KOPT-K1 (cell line): ENCODE data around the gene ADAMTS6.

Experiments used
- H3K27ac ChIP-seq: fragments of 200-600 bp; sonication (generic); 2 replicates; pipeline ENCODE4 v1.5.1; 2016; ENCODE audit warnings: antibody characterized with exemption, mild to moderate bottlenecking, low read depth, low read length; ENCODE audit not compliant: poor library complexity, severe bottlenecking
- H3K36me3 ChIP-seq: fragments of 200-600 bp; sonication (generic); 2 replicates; pipeline ENCODE4 v1.5.1; 2017; ENCODE audit warnings: antibody characterized with exemption, mild to moderate bottlenecking, low read length, moderate library complexity; ENCODE audit not compliant: insufficient read depth
- H3K9me3 ChIP-seq: fragments of 200-600 bp; sonication (generic); 2 replicates; pipeline ENCODE4 v1.5.1; 2017; ENCODE audit warnings: antibody characterized with exemption, low read length, mild to moderate bottlenecking; ENCODE audit not compliant: insufficient read depth, poor library complexity, severe bottlenecking

ADAMTS6 gene

DNA sequence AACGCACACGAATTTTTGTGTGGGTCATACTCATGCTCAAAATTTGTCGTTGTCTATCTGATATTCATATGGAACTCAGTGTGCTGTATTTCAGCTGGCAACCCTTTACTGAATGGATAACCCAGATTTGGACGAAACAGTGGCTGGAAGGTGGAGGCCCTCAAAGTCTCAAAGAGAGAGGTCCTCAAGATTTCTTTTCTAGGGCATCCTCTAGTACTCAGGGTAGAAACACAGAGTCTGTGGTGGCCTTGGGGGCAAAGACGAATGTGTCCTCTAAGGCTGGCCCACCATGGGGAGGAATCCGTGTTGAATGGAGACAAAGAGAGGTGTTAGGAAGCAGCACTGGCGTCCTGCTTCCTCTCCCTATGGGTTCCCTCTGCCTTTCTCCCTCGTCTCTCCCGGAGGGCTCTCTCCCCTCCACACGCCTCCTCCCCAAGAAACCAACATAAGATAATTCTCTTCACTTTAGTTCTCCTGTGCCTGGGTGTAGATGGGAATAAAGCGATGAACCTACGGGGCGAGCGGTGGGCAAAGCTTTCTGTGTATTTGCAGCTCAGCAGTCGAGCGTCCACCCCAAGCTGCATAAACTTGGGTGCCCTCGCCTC is 379.2 kb downstream of the ADAMTS6 start:
- Histone ChIP-seq H3K36me3 (no peaks in the 10 kb centered on the region), H3K27ac (no peak overlapping the region), H3K9me3 (no peaks in the 10 kb centered on the region)

DNA sequence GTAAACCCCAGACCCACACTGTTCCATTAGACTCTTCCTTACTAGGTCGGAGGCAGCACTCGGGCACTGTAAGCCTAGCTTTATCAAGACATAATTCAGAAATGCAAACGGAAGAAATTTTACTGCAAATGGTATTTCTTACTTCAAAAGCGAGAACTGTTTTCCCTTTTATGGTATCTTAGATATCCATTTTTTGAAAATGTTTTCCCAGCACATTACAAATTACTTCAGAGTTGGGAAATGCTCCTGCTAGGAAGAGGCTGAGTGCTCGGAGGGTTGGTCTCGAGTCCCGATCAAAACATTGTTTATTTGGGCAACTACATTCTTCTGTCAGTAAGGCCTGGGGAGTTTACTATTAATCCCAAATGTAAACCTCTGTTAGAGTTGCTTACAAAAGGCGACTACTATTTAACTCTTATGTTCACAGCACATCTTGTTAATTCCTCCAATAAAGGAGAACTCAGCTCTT is 380.1 kb downstream of the ADAMTS6 start:
- H3K36me3 ChIP-seq: no peaks in the 10 kb centered on the region
- no peaks in the 10 kb centered on the region for H3K9me3 ChIP-seq
- H3K27ac ChIP-seq: no peak overlapping the region

DNA sequence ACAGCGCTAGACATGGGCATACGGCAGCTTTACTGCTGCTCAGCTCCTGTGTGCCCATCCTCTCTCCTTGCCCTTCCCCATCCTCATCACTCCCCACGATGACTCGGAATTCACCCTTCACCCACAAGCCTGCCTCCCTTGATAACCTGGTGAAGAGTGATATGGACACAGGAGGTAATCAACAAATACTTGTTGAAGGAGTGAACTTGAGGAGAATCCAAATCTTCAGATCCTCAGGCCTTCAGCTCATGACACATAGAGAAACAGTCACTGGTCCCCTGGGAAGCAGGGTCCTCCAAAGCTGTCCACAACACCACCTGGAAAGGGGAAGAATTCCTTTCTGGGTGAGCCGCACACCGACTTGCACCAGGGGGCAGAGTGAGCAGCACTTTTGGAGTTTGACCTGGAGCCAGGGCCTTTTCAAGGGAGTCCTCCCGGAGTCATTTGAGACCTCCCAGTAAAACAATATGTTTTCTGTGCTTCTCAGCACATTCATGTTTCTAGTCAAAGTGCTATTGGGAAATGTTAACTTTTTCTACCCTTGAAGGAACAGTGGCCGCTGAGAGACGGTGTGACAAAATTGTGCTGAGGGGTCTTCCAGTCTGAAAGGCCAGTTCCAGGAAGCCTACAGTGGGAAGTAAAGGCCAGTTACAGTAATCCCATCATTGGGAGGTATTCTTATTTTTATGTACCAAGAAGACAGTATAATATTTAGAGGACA is 380.6 kb downstream of the ADAMTS6 start:
- H3K9me3 ChIP-seq: no peaks in the 10 kb centered on the region
- no peaks in the 10 kb centered on the region for H3K36me3 ChIP-seq
- H3K27ac ChIP-seq: no peak overlapping the region
